ENCODE data around the gene SFSWAP.

Gene SFSWAP

DNA sequence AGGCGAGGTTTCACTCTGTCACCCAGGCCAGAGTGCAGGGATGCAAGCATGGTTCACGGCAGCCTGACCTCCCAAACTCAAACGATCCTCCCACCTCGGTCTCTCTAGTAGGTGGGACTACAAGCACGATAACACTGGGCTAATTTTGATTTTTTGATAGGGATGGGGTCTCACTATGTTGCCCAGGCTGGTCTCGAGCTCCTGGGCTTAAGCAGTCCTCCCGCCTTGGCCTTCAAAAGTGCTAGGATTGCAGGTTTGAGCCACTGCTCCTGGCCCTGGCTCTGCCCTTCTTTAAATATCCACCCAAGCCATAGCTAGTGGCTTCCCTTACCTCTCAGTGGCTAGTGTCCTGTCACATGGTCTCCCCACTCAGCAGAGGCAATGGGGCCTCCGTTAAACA is 17.8 kb downstream of the SFSWAP start:
- H4K20me1 ChIP-seq (ENCODE audit: insufficient read depth) = no peaks in the 10 kb centered on the region
- H3K79me2 ChIP-seq (ENCODE audit: insufficient read depth, low read depth) = no peaks in the 10 kb centered on the region
- TF ChIP-seq, protein P1, sequence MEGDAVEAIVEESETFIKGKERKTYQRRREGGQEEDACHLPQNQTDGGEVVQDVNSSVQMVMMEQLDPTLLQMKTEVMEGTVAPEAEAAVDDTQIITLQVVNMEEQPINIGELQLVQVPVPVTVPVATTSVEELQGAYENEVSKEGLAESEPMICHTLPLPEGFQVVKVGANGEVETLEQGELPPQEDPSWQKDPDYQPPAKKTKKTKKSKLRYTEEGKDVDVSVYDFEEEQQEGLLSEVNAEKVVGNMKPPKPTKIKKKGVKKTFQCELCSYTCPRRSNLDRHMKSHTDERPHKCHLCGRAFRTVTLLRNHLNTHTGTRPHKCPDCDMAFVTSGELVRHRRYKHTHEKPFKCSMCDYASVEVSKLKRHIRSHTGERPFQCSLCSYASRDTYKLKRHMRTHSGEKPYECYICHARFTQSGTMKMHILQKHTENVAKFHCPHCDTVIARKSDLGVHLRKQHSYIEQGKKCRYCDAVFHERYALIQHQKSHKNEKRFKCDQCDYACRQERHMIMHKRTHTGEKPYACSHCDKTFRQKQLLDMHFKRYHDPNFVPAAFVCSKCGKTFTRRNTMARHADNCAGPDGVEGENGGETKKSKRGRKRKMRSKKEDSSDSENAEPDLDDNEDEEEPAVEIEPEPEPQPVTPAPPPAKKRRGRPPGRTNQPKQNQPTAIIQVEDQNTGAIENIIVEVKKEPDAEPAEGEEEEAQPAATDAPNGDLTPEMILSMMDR (conservative IDR thresholded peaks at IDR 0.05; ENCODE audit: low read depth, low read length) = no peak
- H3K9ac ChIP-seq = no peak overlapping the region
- no peak overlapping the region for H3K4me3 ChIP-seq (IDR thresholded peaks at IDR 0.05; ENCODE audit: insufficient read depth, low read depth, low read length)
- no peak overlapping the region for H3K4me2 ChIP-seq
- no peak overlapping the region for H3K27ac ChIP-seq
- no peaks in the 10 kb centered on the region for H3K4me1 ChIP-seq (ENCODE audit: low read depth, poor library complexity, severe bottlenecking)
- no peaks in the 10 kb centered on the region for H3K36me3 ChIP-seq (ENCODE audit: insufficient read depth)
- H3K27me3 ChIP-seq (ENCODE audit: insufficient read depth, low read depth) = no peaks in the 10 kb centered on the region
- no peak overlapping the region for H2AFZ ChIP-seq (ENCODE audit: low read depth)

DNA sequence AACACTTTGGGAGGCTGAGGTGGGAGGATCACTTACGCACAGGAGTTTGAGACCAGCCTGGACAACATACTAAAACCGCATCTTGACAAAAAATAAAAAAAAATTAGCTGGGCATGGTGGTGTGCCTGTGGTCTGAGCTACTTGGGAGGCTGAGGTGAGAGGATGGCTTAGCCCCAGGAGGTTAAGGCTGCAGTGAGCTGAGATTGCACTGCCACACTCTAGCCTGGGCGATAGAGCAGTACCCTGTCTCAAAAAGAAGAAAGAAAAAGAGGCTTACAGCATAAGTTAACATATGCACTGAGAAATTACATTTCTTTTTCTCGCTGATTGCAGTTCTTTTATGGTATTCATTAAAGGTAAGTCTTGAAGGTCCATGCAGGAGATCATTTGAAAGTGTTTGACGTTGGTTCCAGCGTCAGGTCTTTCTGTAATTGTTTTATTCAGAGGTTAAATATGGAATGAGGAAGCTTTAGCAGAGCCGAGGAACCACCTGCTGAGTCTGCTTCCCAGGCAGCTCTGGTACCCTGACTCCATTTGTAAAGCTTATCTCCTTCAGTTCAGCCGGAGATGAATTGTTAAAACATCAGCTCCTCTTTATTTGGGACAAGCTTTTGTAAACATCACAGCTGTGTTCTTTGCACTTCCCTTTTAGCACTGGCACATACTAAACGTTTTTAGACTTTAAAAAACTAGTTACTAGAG is 18.5 kb downstream of the SFSWAP start:
- no peaks in the 10 kb centered on the region for H4K20me1 ChIP-seq (ENCODE audit: insufficient read depth)
- H3K27ac ChIP-seq = no peak overlapping the region
- H3K4me1 ChIP-seq (ENCODE audit: low read depth, poor library complexity, severe bottlenecking) = no peaks in the 10 kb centered on the region
- H3K4me3 ChIP-seq (IDR thresholded peaks at IDR 0.05; ENCODE audit: insufficient read depth, low read depth, low read length) = no peak overlapping the region
- H3K36me3 ChIP-seq (ENCODE audit: insufficient read depth) = no peaks in the 10 kb centered on the region
- H2AFZ ChIP-seq (ENCODE audit: low read depth) = no peak overlapping the region
- no peaks in the 10 kb centered on the region for H3K79me2 ChIP-seq (ENCODE audit: insufficient read depth, low read depth)
- no peak overlapping the region for H3K9ac ChIP-seq
- H3K27me3 ChIP-seq (ENCODE audit: insufficient read depth, low read depth) = no peaks in the 10 kb centered on the region
- TF ChIP-seq, protein P1 (conservative IDR thresholded peaks at IDR 0.05; ENCODE audit: low read depth, low read length) = no peak
- H3K4me2 ChIP-seq = no peak overlapping the region

DNA sequence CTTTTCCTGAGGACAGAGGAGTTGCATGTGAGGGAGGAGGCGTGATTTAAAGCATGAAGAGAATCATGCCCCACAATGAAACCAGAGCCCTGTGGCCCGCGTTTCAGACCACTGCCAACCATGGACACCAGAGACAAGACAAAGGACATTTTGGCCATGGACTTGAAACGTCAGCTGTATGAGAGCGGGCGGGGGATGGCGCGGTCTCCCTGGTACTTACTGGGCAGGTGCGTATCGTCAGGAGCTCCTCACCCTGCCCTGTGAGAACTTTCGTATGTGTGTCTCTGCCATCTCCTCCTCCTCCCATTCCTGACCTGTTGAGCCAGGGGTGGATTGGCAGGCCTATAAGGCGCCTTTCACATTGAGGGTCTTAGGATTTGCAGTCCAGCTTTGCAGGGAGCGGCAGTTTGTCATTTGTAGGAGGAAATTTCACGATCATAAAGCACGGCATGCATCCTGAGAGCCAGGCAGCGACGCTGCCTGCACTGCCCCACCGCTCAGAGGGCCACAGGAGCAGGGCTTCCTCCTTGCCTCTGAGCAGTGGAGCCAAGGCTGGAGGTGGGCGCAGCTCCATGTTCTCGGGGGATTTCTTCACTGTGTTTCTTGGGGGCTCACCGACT is 22.2 kb downstream of the SFSWAP start:
- TF ChIP-seq, protein P1 (conservative IDR thresholded peaks at IDR 0.05; ENCODE audit: low read depth, low read length) = no peak
- Histone ChIP-seq H3K27ac (no peak overlapping the region), H3K4me2 (no peak overlapping the region), H3K79me2 (ENCODE audit: insufficient read depth, low read depth) (no peaks in the 10 kb centered on the region), H4K20me1 (ENCODE audit: insufficient read depth) (no peaks in the 10 kb centered on the region), H2AFZ (ENCODE audit: low read depth) (no peak overlapping the region), H3K9ac (no peak overlapping the region), H3K27me3 (ENCODE audit: insufficient read depth, low read depth) (no peaks in the 10 kb centered on the region), H3K4me3 (IDR thresholded peaks at IDR 0.05; ENCODE audit: insufficient read depth, low read depth, low read length) (no peak overlapping the region), H3K36me3 (ENCODE audit: insufficient read depth) (no peaks in the 10 kb centered on the region), H3K4me1 (ENCODE audit: low read depth, poor library complexity, severe bottlenecking) (no peaks in the 10 kb centered on the region)

DNA sequence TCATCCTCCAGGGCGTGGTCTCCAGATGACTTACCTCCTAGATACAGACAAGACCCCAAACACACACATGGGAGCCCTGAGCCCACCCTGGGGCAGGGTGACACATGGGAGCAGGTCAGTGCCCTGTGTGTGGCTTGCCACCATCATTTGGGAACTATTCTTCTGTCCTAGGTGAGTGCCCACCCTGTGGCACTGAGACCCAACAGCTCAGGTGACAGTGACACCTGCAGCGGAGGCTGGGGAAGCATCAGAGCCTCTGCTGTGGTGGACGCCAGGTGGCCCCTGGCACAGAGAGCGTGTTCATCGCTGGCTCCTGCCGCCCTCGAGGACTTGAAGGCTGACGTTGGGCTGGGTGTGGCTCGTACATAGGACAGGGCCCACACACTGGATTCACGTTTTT is 23.0 kb downstream of the SFSWAP start:
- H3K36me3 ChIP-seq (ENCODE audit: insufficient read depth) = no peaks in the 10 kb centered on the region

More for the DNA sequence above, 23.0 kb downstream of the SFSWAP start:
- TF ChIP-seq, protein P1 (conservative IDR thresholded peaks at IDR 0.05; ENCODE audit: low read depth, low read length) = no peak
- no peaks in the 10 kb centered on the region for H3K4me1 ChIP-seq (ENCODE audit: low read depth, poor library complexity, severe bottlenecking)
- H3K79me2 ChIP-seq (ENCODE audit: insufficient read depth, low read depth) = no peaks in the 10 kb centered on the region
- no peak overlapping the region for H3K27ac ChIP-seq
- no peaks in the 10 kb centered on the region for H4K20me1 ChIP-seq (ENCODE audit: insufficient read depth)
- H3K27me3 ChIP-seq (ENCODE audit: insufficient read depth, low read depth) = no peaks in the 10 kb centered on the region
- no peak overlapping the region for H2AFZ ChIP-seq (ENCODE audit: low read depth)
- H3K4me3 ChIP-seq (IDR thresholded peaks at IDR 0.05; ENCODE audit: insufficient read depth, low read depth, low read length) = no peak overlapping the region
- no peak overlapping the region for H3K9ac ChIP-seq
- H3K4me2 ChIP-seq = no peak overlapping the region

All from KMS-11 (cell line).